PFSK-1 (cell line): ENCODE data around the gene TAGLN2.

Experiments used
- POLR2AphosphoS5 ChIP-seq: IDR thresholded peaks from 2 replicates; pipeline ENCODE4 v1.6.1; 2012; ENCODE audit warnings: low read depth, mild to moderate bottlenecking, control low read depth, low read length, moderate library complexity
- REST ChIP-seq, 2 experiments: IDR thresholded peaks; 2 replicates each; pipeline versions ENCODE4 v1.6.1 to v1.8.0; 2011 to 2012; ENCODE audit warnings: low read depth in 2 of 2, low read length in 2 of 2, control low read depth in 1 of 2, inconsistent platforms in 1 of 2, mild to moderate bottlenecking in 1 of 2, moderate library complexity in 1 of 2; ENCODE audit not compliant: insufficient read depth in 1 of 2
- TAF1 ChIP-seq: IDR thresholded peaks from 2 replicates; pipeline ENCODE4 v1.6.1; 2012; ENCODE audit warnings: low read length, control low read depth, borderline replicate concordance; ENCODE audit not compliant: insufficient read depth

DNA sequence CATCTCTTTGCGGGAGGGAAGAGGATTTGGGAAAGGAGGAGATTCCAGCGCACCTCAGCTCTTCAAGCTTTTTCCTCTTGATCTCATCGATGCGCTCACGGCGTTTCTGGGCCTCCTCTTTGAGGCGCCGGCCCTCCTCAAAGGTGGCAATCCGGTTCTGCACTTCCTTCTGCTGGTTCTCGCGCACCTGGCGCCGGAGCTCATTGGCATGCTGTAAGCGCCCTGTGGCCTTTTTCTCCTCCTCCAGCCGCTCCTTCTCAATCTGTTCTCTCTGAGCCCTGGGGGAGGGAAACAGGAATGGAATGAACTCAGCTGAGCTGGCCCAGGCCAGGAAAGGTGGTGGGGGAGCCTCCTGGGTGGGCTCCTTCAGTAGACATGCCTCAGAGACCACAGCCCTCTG lies 52.4 kb downstream of the TAGLN2 start:
- no peak for TF ChIP-seq REST (IDR thresholded peaks at IDR 0.05; ENCODE audit: insufficient read depth in 1 of 2, low read depth in 2 of 2, low read length in 2 of 2)
- no peak for TF ChIP-seq POLR2AphosphoS5
- TF ChIP-seq TAF1 = no peak
